ENCODE measurements around the gene CCR6.

GRCh38 chr6:167154895-167155294 is 32.0 kb downstream of the CCR6 start:
- TF ChIP-seq EZH2phosphoT487 (IDR thresholded peaks at IDR 0.05; ENCODE audit: insufficient read depth, low read depth), result no peak
- TF ChIP-seq EZH2 (IDR thresholded peaks at IDR 0.05; ENCODE audit: insufficient read depth, poor library complexity, severe bottlenecking), result no peak

Measured in GM23248 (cell line).